DOHH2 (cell line): ENCODE data around the gene GLRA2.

ENCODE experiments used
- CTCF ChIP-seq: fragments of 200-600 bp; sonication (generic); IDR thresholded peaks from one replicate; pipeline ENCODE4 v1.5.1; 2014; ENCODE audit warnings: antibody characterized with exemption, mild to moderate bottlenecking, low read depth, low read length; ENCODE audit not compliant: poor library complexity, severe bottlenecking
- EZH2phosphoT487 ChIP-seq: fragments of 200-600 bp; sonication (generic); IDR thresholded peaks from 2 replicates; pipeline ENCODE4 v1.6.1; 2017; ENCODE audit warnings: borderline replicate concordance, mild to moderate bottlenecking, antibody characterized with exemption, low read length, moderate library complexity, mixed read lengths

- TF ChIP-seq CTCF: no peak
- no peak for TF ChIP-seq EZH2phosphoT487
Measured at GRCh38 chrX:14729058-14729457, 199.7 kb downstream of the GLRA2 start.
